Measurements from ENCODE around the gene SMLR1. TPM values are rescaled to one million over a fixed set of nuclear protein-coding genes. Genes with fewer than 3 reads are reported as not detected.

The SMLR1 gene
- total and polyA plus RNA-seq, 2 donors from 2014 or later = 0.16 to 5.1 TPM

DNA sequence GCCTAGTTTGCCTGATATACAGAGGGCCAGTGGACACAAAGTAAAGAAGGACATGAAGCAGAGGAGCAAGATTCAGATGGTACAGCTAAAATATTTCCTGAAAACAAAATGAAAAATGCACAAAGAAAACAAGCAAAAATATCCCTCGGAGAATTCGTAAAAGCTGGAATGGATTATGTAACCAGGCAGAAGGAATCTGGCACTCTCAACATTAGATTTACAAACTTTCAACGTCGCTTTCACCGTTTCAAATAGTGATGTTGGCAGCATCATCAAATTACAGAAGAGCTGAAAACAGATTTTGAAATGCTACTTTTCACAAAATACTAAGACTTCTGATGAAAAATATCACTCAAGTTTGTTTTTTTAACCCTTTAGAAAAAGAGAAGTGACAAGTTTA is 11.7 kb downstream of the SMLR1 start:
- no peaks in the 10 kb centered on the region for H3K9me3 ChIP-seq (ENCODE audit: control insufficient read depth in 2 of 3, insufficient read depth in 1 of 3, low read length in 3 of 3)
- no peak for DNase-seq
- H3K4me1 ChIP-seq (ENCODE audit: control insufficient read depth in 2 of 3, insufficient read depth in 2 of 3, low read depth in 1 of 3, low read length in 3 of 3) = no peaks in the 10 kb centered on the region
- H3K27me3 ChIP-seq (ENCODE audit: control insufficient read depth, insufficient read depth, low read length) = no peaks in the 10 kb centered on the region
- TF ChIP-seq, protein P1, sequence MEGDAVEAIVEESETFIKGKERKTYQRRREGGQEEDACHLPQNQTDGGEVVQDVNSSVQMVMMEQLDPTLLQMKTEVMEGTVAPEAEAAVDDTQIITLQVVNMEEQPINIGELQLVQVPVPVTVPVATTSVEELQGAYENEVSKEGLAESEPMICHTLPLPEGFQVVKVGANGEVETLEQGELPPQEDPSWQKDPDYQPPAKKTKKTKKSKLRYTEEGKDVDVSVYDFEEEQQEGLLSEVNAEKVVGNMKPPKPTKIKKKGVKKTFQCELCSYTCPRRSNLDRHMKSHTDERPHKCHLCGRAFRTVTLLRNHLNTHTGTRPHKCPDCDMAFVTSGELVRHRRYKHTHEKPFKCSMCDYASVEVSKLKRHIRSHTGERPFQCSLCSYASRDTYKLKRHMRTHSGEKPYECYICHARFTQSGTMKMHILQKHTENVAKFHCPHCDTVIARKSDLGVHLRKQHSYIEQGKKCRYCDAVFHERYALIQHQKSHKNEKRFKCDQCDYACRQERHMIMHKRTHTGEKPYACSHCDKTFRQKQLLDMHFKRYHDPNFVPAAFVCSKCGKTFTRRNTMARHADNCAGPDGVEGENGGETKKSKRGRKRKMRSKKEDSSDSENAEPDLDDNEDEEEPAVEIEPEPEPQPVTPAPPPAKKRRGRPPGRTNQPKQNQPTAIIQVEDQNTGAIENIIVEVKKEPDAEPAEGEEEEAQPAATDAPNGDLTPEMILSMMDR (IDR thresholded peaks at IDR 0.05; ENCODE audit: borderline replicate concordance, extremely low read depth, insufficient read depth) = no peak
- intact Hi-C loops (cut with DNase I) = no loop called here
- H3K9ac ChIP-seq (ENCODE audit: low read length in 3 of 3) = no peak overlapping the region
- no peak for FAIRE-seq
- H3K4me3 ChIP-seq (ENCODE audit: low read length in 3 of 3) = no peak overlapping the region
- H3K36me3 ChIP-seq (ENCODE audit: control insufficient read depth in 2 of 3, insufficient read depth in 3 of 3, low read length in 3 of 3) = no peaks in the 10 kb centered on the region
- no peak overlapping the region for H3K27ac ChIP-seq (ENCODE audit: low read depth in 2 of 2, low read length in 2 of 2)

DNA sequence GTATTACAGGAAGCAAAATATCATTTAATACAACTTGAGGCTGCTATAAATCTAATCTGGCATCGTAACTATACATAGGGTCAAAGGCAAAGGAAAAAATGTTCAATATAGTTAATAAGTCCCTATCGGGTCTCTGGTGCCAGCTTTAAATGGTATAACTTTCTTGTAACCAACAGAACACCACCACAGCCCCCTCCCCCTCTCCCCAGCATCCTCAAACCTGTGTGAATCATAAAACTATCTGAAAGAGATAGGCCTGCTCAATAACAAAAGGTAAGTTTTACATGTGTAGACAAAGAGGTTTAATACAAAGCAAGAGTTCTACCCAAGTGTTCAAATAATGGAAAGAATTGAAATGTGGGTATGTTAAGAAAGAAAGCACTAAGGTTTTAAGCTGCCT is 12.2 kb downstream of the SMLR1 start:
- Histone ChIP-seq H3K9me3 (ENCODE audit: control insufficient read depth in 2 of 3, insufficient read depth in 1 of 3, low read length in 3 of 3) (no peaks in the 10 kb centered on the region), H3K36me3 (ENCODE audit: control insufficient read depth in 2 of 3, insufficient read depth in 3 of 3, low read length in 3 of 3) (no peaks in the 10 kb centered on the region), H3K27ac (ENCODE audit: low read depth in 2 of 2, low read length in 2 of 2) (no peak overlapping the region), H3K9ac (ENCODE audit: low read length in 3 of 3) (no peak overlapping the region), H3K27me3 (ENCODE audit: control insufficient read depth, insufficient read depth, low read length) (no peaks in the 10 kb centered on the region), H3K4me1 (ENCODE audit: control insufficient read depth in 2 of 3, insufficient read depth in 2 of 3, low read depth in 1 of 3, low read length in 3 of 3) (no peaks in the 10 kb centered on the region), H3K4me3 (ENCODE audit: low read length in 3 of 3) (no peak overlapping the region)
- DNase-seq (no peak), FAIRE-seq (no peak)
- TF ChIP-seq, protein P1 (IDR thresholded peaks at IDR 0.05; ENCODE audit: borderline replicate concordance, extremely low read depth, insufficient read depth) = no peak
- intact Hi-C loops (cut with DNase I) = no loop called here

DNA sequence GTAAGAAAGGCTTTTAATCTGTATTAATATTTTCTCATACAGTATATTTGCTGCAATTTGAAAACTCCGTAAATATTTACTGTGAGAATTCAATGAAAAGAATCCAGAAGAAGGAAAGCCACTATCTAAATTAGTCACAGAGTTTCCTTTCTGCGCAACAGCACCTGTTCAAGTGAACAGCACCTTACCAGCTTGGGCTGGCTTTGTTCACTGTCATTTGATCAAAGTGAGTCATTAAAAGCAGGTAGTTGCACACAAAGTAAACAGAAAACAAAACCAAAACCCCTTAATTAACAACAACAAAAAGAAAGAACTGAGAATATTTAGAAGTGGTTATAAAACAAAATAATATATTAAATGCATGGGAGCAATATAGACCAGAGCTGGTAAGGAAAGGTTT is 12.8 kb downstream of the SMLR1 start:
- TF ChIP-seq, protein P1 (IDR thresholded peaks at IDR 0.05; ENCODE audit: borderline replicate concordance, extremely low read depth, insufficient read depth) = no peak
- no peak for DNase-seq
- Histone ChIP-seq H3K4me1 (ENCODE audit: control insufficient read depth in 2 of 3, insufficient read depth in 2 of 3, low read depth in 1 of 3, low read length in 3 of 3) (no peaks in the 10 kb centered on the region), H3K9ac (ENCODE audit: low read length in 3 of 3) (no peak overlapping the region), H3K36me3 (ENCODE audit: control insufficient read depth in 2 of 3, insufficient read depth in 3 of 3, low read length in 3 of 3) (no peaks in the 10 kb centered on the region), H3K27me3 (ENCODE audit: control insufficient read depth, insufficient read depth, low read length) (no peaks in the 10 kb centered on the region), H3K4me3 (ENCODE audit: low read length in 3 of 3) (no peak overlapping the region), H3K27ac (ENCODE audit: low read depth in 2 of 2, low read length in 2 of 2) (no peak overlapping the region), H3K9me3 (ENCODE audit: control insufficient read depth in 2 of 3, insufficient read depth in 1 of 3, low read length in 3 of 3) (no peaks in the 10 kb centered on the region)
- intact Hi-C loops (cut with DNase I) = no loop called here
- FAIRE-seq = no peak

DNA sequence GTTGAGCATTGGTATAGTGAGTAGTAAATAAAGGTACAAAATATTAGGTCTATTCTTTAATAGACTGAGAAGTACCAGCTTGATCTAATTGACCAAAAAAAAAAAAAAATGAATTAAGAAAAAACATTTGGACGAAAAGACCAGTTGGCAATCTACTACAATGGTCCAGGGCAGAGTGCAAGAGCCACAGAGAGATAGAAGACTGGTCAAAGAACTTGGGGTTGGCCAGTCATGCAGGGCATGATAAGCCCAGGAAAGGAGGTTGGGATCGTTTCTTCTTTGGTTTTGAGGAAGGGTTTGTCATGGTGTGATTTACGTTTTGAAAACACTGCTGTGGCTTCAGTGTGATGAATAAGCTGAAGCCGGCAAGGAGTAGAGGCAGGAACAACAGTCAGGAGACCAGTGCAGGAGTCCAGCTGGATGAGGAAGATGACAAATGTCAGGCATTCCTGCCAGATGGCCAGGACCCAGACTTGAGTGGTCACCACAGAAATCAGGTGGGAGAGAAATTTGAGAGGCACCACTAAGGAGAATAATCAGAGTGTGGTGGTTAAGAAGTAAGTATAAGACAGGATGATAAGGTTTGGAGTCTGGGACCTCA is 14.0 kb downstream of the SMLR1 start:
- Histone ChIP-seq H3K9ac (ENCODE audit: low read length in 3 of 3) (no peak overlapping the region), H3K36me3 (ENCODE audit: control insufficient read depth in 2 of 3, insufficient read depth in 3 of 3, low read length in 3 of 3) (no peaks in the 10 kb centered on the region), H3K4me3 (ENCODE audit: low read length in 3 of 3) (no peak overlapping the region), H3K4me1 (ENCODE audit: control insufficient read depth in 2 of 3, insufficient read depth in 2 of 3, low read depth in 1 of 3, low read length in 3 of 3) (no peaks in the 10 kb centered on the region), H3K27me3 (ENCODE audit: control insufficient read depth, insufficient read depth, low read length) (no peaks in the 10 kb centered on the region), H3K27ac (ENCODE audit: low read depth in 2 of 2, low read length in 2 of 2) (no peak overlapping the region), H3K9me3 (ENCODE audit: control insufficient read depth in 2 of 3, insufficient read depth in 1 of 3, low read length in 3 of 3) (no peaks in the 10 kb centered on the region)
- FAIRE-seq (no peak), DNase-seq (no peak)
- TF ChIP-seq, protein P1 (IDR thresholded peaks at IDR 0.05; ENCODE audit: borderline replicate concordance, extremely low read depth, insufficient read depth) = no peak
- intact Hi-C loops (cut with DNase I) = no loop called here
